BJ (cell line): Measurements from ENCODE around the gene FLVCR1. TPM values are rescaled to one million over a fixed set of nuclear protein-coding genes. Genes with fewer than 3 reads are reported as not detected.
"Not testable (repeated sequence)": the region's sequence is repeated elsewhere in the genome, so short reads cannot be mapped to it uniquely, and the experiment has no call there.

Experiments
- CTCF ChIA-PET: fragments of 350-600 bp; formaldehyde crosslinking; extraction: SDS; loops from one replicate; lab custom pipeline; 2021; ENCODE audit warnings: antibody characterized with exemption, inconsistent platforms; lab: Yijun Ruan, JAX
- POLR2A ChIA-PET: fragments of 300-600 bp; sonication (Branson Sonifier 250); formaldehyde crosslinking; extraction: SDS; loops from one replicate; lab custom pipeline; 2021; ENCODE audit warnings: antibody characterized with exemption; lab: Charles Lee
- DNase-seq: peaks from one replicate; pipeline ENCODE4 v3.0.0-alpha.2; 2011; ENCODE audit warnings: low read depth
- H3K27me3 ChIP-seq: 2 replicates; pipeline ENCODE4 v1.6.0; 2011; ENCODE audit warnings: low read length; ENCODE audit not compliant: control insufficient read depth, insufficient read depth
- H3K36me3 ChIP-seq: 2 replicates; pipeline ENCODE4 v1.5.1; 2011; ENCODE audit warnings: low read length; ENCODE audit not compliant: control insufficient read depth, insufficient read depth
- H3K4me3 ChIP-seq: 2 replicates; pipeline ENCODE4 v1.5.1; 2011; ENCODE audit warnings: low read depth, mild to moderate bottlenecking, control low read depth, low read length
- polyA plus RNA-seq: library from polyadenylated mRNA; depleted of rRNA; stranded (reverse); fragments of >200 nt; gene quantifications from 2 replicates; pipeline ENCODE4 v1.2.3, GENCODE V29; 2011
- TF ChIP-seq, protein P1 (sequence below): IDR thresholded peaks from 2 replicates; pipeline ENCODE4 v1.5.1; 2011; ENCODE audit warnings: low read depth, mild to moderate bottlenecking, control low read depth, inconsistent platforms, low read length, moderate library complexity; ENCODE audit not compliant: insufficient read depth

FLVCR1 gene
- polyA plus RNA-seq, 1 experiment, result 0.88 TPM

DNA sequence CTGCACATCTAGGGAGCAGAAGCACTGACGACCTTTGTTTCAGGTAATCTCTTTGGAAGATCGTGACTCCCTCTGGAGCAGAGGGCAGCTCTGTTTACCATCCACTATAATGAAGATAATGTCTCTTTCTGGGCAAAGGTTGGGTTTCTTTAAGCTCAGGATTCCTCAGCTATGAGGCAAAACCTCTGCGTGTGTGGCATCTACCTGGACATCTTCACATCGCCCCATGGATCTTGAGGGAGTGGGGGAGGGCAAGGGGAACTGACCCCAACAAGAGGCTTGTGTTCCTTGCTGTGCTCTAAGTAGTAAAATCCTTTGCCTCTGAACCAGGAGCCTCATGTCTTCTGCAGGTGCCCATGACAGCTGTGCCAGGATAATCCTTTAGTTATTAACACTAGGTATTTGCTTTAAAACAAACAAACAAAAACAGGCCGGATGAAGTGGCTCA is 30.2 kb upstream of the FLVCR1 start:
- DNase-seq, result no peak
- ChIA-PET CTCF (interaction anchor here (1.0 to 1.5 kb wide), 2 partner anchors 13 to 168 kb away, joined by 3 to 4 read pairs; no protein-coding TSS in a partner anchor), POLR2A (no interaction called here)

DNA sequence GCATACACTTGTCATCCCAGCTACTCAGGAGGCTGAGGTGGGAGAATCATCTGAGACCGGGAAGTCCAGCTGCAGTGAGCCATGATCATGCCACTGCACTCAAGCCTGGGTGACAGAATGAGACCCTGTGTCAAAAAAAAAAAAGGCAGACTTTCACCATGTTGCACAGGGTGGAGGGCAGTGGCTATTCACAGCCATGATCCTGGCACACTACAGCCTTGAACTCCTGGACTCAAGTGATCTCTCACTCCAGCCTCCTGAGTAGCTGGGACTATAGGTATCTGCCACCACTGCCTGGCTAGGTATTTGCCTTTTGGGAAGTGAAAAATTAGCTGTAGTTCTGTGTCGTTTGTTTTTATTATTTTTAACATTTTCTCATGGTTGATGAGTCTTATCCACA is 29.7 kb upstream of the FLVCR1 start:
- no peak overlapping the region for H3K4me3 ChIP-seq
- ChIA-PET CTCF (interaction anchor here (1.1 to 1.5 kb wide), 2 partner anchors 13 to 167 kb away, joined by 3 to 4 read pairs; no protein-coding TSS in a partner anchor), POLR2A (no interaction called here)
- no peak for DNase-seq
- TF ChIP-seq, protein P1, sequence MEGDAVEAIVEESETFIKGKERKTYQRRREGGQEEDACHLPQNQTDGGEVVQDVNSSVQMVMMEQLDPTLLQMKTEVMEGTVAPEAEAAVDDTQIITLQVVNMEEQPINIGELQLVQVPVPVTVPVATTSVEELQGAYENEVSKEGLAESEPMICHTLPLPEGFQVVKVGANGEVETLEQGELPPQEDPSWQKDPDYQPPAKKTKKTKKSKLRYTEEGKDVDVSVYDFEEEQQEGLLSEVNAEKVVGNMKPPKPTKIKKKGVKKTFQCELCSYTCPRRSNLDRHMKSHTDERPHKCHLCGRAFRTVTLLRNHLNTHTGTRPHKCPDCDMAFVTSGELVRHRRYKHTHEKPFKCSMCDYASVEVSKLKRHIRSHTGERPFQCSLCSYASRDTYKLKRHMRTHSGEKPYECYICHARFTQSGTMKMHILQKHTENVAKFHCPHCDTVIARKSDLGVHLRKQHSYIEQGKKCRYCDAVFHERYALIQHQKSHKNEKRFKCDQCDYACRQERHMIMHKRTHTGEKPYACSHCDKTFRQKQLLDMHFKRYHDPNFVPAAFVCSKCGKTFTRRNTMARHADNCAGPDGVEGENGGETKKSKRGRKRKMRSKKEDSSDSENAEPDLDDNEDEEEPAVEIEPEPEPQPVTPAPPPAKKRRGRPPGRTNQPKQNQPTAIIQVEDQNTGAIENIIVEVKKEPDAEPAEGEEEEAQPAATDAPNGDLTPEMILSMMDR, result no peak
- H3K36me3 ChIP-seq, result no peaks in the 10 kb centered on the region
- no peaks in the 10 kb centered on the region for H3K27me3 ChIP-seq

More for the DNA sequence above, 30.2 kb upstream of the FLVCR1 start:
- H3K27me3 ChIP-seq, result no peaks in the 10 kb centered on the region
- no peaks in the 10 kb centered on the region for H3K36me3 ChIP-seq
- no peak overlapping the region for H3K4me3 ChIP-seq
- TF ChIP-seq, protein P1, result no peak

DNA sequence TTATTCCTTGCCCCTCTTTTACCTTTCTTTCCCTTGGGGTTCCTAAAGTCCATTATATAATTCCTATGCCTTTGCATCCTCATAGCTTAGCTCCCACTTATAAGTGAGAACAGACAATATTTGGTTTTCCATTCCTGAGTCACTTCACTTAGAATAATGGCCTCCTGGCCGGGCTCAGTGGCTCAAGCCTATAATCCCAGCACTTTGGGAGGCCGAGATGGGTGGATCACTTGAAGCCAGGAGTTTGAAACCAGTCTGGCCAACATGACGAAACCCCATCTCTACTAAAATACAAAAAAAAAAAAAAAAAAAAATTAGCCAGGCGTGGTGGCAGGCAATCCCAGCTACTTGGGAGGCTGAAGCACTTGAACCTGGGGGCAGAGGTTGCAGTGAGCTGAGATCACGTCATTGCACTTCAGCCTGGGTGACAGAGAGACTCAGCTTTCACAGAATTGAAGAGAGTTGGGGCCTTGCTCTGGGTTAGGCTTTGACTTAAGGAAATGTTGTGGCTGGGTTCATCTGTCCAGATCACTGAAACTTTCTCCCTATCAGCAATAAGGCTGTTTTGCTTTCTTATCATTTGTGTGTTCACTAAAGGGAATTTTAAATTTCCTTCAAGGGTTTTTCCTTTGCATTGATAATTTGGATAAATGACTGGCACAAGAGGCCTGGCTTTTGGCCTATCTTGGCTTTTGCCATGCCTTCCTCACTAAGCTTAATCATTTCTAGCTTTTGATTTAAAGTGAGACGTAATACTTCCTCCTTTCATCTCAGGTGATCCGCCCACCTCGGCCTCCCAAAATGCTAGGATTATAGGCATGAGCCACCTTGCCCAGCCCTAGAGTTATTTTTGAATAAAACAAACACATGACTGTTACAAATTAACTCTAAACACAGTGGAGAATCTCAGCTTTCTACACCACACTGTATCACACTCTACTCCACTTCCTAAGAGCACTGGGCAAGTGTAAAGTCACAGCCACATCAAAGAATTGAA is 24.6 kb upstream of the FLVCR1 start:
- DNase-seq, H3K36me3 ChIP-seq, CTCF ChIA-PET, H3K4me3 ChIP-seq, H3K27me3 ChIP-seq: not testable (repeated sequence)
- POLR2A ChIA-PET, result interaction anchor here (0.7 kb wide), 1 partner anchor 14 kb away, joined by 8 read pairs; no protein-coding TSS in a partner anchor

DNA sequence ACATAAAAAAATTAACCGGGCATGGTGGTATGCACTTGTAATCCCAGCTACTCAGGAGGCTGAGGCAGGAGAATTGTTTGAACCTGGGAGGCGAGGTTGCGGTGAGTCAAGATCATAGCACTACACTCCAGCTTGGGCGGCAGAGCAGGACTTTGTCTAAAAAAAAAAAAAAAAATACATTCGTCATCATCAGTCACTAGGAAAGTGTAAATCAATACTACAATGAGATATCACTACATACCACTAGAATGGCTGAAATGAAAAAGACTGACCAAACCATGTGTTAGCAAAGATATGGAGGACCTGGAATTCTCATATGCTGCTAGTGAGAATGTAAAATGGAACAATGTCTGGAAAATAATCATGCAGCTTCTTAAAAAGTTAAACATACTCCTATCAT is 19.9 kb upstream of the FLVCR1 start:
- ChIA-PET POLR2A (no interaction called here), CTCF (interaction anchor here (0.7 kb wide), 1 partner anchor 10 kb away, joined by 3 read pairs; the partner anchor contains the start of gene SPATA45)
- no peak for DNase-seq
- TF ChIP-seq, protein P1, result no peak
- no peak overlapping the region for H3K4me3 ChIP-seq
- H3K36me3 ChIP-seq, result no peaks in the 10 kb centered on the region
- H3K27me3 ChIP-seq, result no peaks in the 10 kb centered on the region

DNA sequence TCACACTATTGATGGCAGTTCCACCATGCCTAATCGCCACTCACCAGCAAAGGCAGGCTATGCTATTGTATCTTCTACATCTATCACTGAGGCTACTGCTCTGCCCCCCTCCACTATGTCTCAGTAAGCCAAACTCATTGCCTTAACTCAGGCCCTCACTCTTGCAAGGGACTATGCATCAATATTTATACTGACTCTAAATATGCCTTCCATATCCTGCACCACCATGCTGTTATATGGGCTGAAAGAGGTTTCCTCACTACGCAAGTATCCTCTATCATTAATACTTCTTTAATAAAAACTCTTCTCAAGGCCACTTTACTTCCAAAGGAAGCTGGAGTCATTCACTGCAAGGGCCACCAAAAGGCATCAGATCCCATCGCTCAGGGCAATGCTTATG is 13.6 kb upstream of the FLVCR1 start:
- POLR2A ChIA-PET, result interaction anchor here (0.6 kb wide), 1 partner anchor 14 kb away, joined by 4 read pairs; the partner anchor contains the start of gene FLVCR1
- CTCF ChIA-PET, DNase-seq: not testable (repeated sequence)

DNA sequence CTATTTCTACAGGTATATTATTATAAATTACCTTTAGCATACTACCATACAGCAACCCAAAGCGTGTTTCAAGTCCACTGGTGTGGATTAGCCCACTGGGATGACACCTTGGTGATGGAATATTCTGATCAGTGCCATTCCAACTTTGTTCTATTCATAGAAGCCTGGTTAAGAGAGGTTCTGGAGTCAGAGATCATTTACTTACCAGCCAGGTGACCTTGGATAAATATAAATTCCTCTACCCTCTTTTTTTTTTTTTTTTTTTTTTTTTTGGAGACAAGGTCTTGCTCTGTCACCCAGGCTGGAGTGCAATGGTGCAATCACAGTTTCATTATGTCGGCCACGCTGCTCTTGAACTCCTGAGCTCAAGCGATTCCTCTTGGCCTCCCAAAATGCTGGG is 10.5 kb upstream of the FLVCR1 start, which contains the start of gene SPATA45:
SPATA45 (minus strand) TSS at position 101 of the 400 bp plus-strand sequence. CDS start 11,500 bp downstream, outside the sequence.
- H3K4me3 ChIP-seq, result no peak within 1 kb of the TSS
- ChIA-PET POLR2A (interaction anchor here (0.5 kb wide), 1 partner anchor 14 kb away, joined by 8 read pairs; no protein-coding TSS in a partner anchor), CTCF (interaction anchor here (1.4 kb wide), 1 partner anchor 10 kb away, joined by 3 read pairs; no protein-coding TSS in a partner anchor)
- TF ChIP-seq, protein P1, result no peak
- no peaks in the 10 kb centered on the region for H3K36me3 ChIP-seq
- DNase-seq, result no peak
- no peaks in the 10 kb centered on the region for H3K27me3 ChIP-seq

More for the DNA sequence above, 13.6 kb upstream of the FLVCR1 start:
- H3K27me3 ChIP-seq, H3K4me3 ChIP-seq, H3K36me3 ChIP-seq: not testable (repeated sequence)
